ENCODE results near the gene NCKIPSD.

Gene NCKIPSD

DNA sequence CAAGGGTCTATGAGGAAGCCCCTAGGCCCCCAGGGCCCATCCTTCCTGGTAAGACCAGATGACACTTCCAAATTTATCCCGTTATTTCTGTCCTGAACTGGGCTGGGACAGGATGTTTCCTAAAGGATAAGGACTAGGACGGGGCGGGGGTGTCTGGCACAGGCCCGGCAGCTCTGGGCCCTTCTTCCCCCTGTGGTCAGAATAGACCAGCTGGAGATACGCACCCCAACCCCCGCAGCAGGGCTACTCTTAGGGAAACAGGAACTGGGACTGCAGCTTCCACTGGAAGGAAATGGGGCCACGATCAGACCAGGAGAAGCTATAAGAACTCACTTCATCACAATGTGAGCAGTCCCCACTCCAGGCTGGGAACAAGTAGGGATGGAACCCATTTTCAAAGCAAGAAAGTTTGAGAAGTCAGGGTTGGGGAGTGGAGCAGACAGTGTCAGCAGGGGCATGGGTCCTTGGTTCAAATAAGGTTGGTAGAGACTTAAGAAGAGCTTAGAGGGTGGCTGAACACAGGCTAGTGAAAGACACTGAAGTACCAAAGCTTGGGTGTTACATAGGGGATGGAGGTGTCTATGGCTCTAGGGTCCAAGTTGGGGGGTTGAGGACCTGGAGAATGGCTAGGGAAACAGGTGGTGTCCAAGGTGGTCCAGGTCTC lies 1.1 kb downstream of the NCKIPSD start:
- no peak for DNase-seq (ENCODE audit: low read depth, low spot score)
- in situ Hi-C loops (cut with HindIII; ENCODE audit: low sequenced_read_pairs) = no loop called here
- TF ChIP-seq, protein P1, sequence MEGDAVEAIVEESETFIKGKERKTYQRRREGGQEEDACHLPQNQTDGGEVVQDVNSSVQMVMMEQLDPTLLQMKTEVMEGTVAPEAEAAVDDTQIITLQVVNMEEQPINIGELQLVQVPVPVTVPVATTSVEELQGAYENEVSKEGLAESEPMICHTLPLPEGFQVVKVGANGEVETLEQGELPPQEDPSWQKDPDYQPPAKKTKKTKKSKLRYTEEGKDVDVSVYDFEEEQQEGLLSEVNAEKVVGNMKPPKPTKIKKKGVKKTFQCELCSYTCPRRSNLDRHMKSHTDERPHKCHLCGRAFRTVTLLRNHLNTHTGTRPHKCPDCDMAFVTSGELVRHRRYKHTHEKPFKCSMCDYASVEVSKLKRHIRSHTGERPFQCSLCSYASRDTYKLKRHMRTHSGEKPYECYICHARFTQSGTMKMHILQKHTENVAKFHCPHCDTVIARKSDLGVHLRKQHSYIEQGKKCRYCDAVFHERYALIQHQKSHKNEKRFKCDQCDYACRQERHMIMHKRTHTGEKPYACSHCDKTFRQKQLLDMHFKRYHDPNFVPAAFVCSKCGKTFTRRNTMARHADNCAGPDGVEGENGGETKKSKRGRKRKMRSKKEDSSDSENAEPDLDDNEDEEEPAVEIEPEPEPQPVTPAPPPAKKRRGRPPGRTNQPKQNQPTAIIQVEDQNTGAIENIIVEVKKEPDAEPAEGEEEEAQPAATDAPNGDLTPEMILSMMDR (IDR thresholded peaks at IDR 0.05; ENCODE audit: low read depth, low read length) = no peak
- peak overlapping the region; percentile 77 for H3K4me3 ChIP-seq (ENCODE audit: low read depth, low read length)

DNA sequence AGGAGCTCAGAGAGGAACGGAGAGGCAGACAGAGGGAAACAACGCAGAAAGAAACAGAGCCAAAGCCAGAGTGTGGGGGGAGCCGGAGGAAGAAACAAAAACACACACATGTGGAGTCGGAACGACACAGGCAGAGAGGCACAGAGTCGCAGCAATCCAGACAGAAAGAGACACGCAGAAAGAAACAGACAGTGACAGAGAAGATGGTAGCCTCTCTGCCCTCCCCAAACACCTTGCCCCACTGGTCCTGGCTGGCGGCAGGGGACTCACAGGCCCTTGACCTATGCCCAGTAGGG lies 1.7 kb downstream of the NCKIPSD start:
- H3K4me3 ChIP-seq (ENCODE audit: low read depth, low read length) = no peak overlapping the region
- DNase-seq (ENCODE audit: low read depth, low spot score) = no peak
- in situ Hi-C loops (cut with HindIII; ENCODE audit: low sequenced_read_pairs) = no loop called here
- TF ChIP-seq, protein P1 (IDR thresholded peaks at IDR 0.05; ENCODE audit: low read depth, low read length) = no peak

DNA sequence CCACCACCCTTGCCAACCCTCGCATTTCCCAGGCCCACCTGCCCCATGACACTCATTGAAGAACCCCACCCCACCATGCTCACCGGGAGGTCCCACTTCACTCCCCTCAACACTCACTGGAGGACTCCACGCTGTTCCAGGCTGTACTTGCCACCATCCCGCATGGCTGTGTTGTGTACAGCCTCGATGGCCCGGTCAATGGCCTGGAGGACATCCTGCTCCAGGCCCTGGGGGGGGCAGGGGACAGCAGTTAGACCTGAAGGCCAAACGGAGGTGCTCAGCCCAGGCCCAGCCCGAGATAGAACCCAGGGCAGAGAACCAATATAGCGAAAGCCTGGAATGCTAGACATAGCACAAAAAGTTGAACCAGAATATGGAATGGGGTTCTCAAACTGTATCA lies 2.9 kb downstream of the NCKIPSD start:
- DNase-seq (ENCODE audit: low read depth, low spot score) = no peak
- H3K4me3 ChIP-seq (ENCODE audit: low read depth, low read length) = no peak overlapping the region
- TF ChIP-seq, protein P1 (IDR thresholded peaks at IDR 0.05; ENCODE audit: low read depth, low read length) = no peak
- in situ Hi-C loops (cut with HindIII; ENCODE audit: low sequenced_read_pairs) = no loop called here

DNA sequence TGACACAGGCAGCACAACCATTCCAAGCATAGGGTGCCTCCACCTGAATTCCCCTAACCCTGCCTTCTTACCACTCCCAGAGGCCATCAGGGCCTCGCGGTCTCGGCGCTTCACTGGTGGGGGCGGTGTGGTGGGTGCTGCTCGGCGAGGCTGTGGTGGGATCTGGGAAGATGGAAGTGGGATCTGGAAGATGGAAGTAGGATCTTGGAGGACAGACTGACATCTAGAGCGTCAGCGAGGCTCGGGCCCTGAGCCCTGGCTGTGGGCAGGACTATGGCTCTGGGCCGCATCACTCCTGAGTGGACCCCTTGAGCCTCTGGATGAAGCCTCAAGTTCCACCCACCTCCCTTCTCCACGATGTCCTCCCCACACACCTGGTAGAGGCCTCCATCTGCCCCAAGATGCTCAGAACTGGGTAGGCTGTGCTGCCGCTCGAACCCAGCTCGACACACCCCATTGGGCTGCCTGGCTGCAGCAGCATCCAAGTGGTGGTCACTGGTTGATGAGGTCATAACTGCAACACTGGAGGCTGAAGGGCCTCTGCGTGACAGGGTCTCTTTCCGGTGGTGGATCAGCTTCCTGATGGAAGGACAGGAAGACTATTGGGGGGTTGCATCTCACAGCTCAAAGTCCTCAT lies 3.6 kb downstream of the NCKIPSD start:
- in situ Hi-C loops (cut with HindIII; ENCODE audit: low sequenced_read_pairs) = no loop called here
- TF ChIP-seq, protein P1 (IDR thresholded peaks at IDR 0.05; ENCODE audit: low read depth, low read length) = no peak
- no peak overlapping the region for H3K4me3 ChIP-seq (ENCODE audit: low read depth, low read length)
- DNase-seq (ENCODE audit: low read depth, low spot score) = no peak

DNA sequence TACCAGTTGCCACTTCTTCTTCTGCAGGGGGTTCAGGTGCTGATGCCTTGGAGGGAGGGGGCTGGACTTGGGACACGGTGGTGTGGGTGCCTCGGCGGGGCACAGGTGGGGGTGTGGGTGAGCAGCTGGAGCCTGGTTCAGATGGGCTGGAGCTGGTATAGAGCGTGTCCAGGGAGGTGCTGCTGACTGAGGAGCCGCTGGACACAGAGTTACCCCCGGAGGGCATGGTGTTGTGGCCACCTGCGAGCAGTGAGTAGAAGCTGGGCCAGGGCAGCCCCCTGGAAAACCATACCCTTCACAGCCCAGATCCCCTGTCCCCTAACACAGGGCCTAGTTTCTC lies 4.2 kb downstream of the NCKIPSD start:
- in situ Hi-C loops (cut with HindIII; ENCODE audit: low sequenced_read_pairs) = no loop called here
- no peak overlapping the region for H3K4me3 ChIP-seq (ENCODE audit: low read depth, low read length)
- no peak for DNase-seq (ENCODE audit: low read depth, low spot score)
- TF ChIP-seq, protein P1 (IDR thresholded peaks at IDR 0.05; ENCODE audit: low read depth, low read length) = no peak

DNA sequence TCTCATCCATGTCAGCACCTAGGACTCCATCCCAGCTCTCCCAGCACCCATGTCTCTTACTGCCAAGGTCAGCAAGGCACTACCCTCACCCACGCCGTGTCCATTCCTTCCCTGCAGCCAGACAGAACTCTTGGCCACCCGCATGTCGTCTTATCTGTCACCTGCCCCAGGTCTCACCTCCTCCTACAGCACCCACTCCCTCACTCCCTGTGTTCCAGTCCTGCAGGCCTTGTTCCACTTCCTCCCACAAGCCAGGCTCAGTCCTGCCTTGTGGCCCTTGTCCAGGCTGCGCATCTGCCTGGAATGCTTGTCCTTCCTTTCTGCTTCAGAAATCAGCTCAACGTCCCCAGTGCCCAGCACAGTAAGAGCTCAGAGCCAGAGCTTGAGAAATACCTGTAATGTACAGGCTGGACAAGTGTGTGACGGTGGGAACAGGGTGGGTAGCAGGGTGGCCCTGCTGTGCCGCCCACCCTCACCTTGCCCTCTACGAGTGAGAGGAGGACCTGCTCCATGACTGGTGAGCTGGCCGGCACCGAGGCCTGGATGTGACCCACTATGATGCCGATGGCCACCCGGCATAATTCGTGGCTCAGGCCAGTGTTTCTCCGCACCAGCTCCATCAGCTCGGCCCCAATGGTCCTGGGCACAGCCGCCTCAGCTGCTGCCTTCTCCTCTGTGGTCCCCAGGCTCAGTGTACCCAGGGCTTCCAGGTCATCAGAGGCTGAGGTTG lies 4.7 kb downstream of the NCKIPSD start:
- no peak overlapping the region for H3K4me3 ChIP-seq (ENCODE audit: low read depth, low read length)
- TF ChIP-seq, protein P1 (IDR thresholded peaks at IDR 0.05; ENCODE audit: low read depth, low read length) = no peak
- no peak for DNase-seq (ENCODE audit: low read depth, low spot score)
- in situ Hi-C loops (cut with HindIII; ENCODE audit: low sequenced_read_pairs) = no loop called here
